Measurements from ENCODE around the gene AADACL4. TPM values are rescaled to one million over a fixed set of nuclear protein-coding genes. Genes with fewer than 3 reads are reported as not detected.

Gene AADACL4
- total RNA-seq, 1 experiment from 2014 or later = not detected

GRCh38 chr1:12640958-12641272, 3.0 kb upstream of the AADACL4 start:
- no peaks in the 10 kb centered on the region for H3K36me3 ChIP-seq (ENCODE audit: control insufficient read depth, insufficient read depth, low read length)
- BruUV-seq (replicated peaks) = no TSS peak
- intact Hi-C loops (cut with micrococcal nuclease; ENCODE audit: unreplicated experiment) = no loop called here
- H3K9me3 ChIP-seq (ENCODE audit: control insufficient read depth, insufficient read depth, low read depth, low read length) = peaks cover 10% of the 10 kb centered on the region; the same call in 1 of the 2 replicates
- no peaks in the 10 kb centered on the region for H3K4me1 ChIP-seq (ENCODE audit: control insufficient read depth, insufficient read depth, low read length)
- ChIA-PET CTCF (interaction anchor here (0.7 kb wide), 1 partner anchor 97 kb away, joined by 4 read pairs; no protein-coding TSS in a partner anchor), POLR2A (no interaction called here)
- no peaks in the 10 kb centered on the region for H3K27me3 ChIP-seq (ENCODE audit: control insufficient read depth, insufficient read depth, low read length)
- TF ChIP-seq REST (IDR thresholded peaks at IDR 0.05; ENCODE audit: insufficient read depth in 1 of 2, low read depth in 2 of 2, low read length in 1 of 2) (no peak), TCF7L2 (IDR thresholded peaks at IDR 0.05; ENCODE audit: low read depth, low read length) (no peak), POLR2AphosphoS5 (IDR thresholded peaks at IDR 0.05; ENCODE audit: low read depth, low read length) (no peak), CTCF (IDR thresholded peaks at IDR 0.05) (no peak), SIN3A (IDR thresholded peaks at IDR 0.05; ENCODE audit: borderline replicate concordance, insufficient read depth, low read depth, low read length) (no peak)
- no peak overlapping the region for H3K4me3 ChIP-seq (ENCODE audit: low read depth in 2 of 2, low read length in 2 of 2)
- ATAC-seq = no peak
- DNase-seq (ENCODE audit: low read depth, low spot score) = no peak
- no peak overlapping the region for H3K27ac ChIP-seq (ENCODE audit: low read length)
- in situ Hi-C loops (cut with HindIII; ENCODE audit: low pct_unique_long_range_greater_than_20kb, low sequenced_read_pairs) = no loop called here

GRCh38 chr1:12643079-12643478, 806 bp upstream of the AADACL4 start:
- no peaks in the 10 kb centered on the region for H3K36me3 ChIP-seq (ENCODE audit: control insufficient read depth, insufficient read depth, low read length)
- POLR2A ChIA-PET = no interaction called here
- no peak overlapping the region for H3K27ac ChIP-seq (ENCODE audit: low read length)
- no TSS peak for BruUV-seq (replicated peaks)
- H3K9me3 ChIP-seq (ENCODE audit: control insufficient read depth, insufficient read depth, low read depth, low read length) = peaks cover 10% of the 10 kb centered on the region; the same call in 1 of the 2 replicates
- intact Hi-C loops (cut with micrococcal nuclease; ENCODE audit: unreplicated experiment) (no loop called here), in situ Hi-C loops (cut with HindIII; ENCODE audit: low pct_unique_long_range_greater_than_20kb, low sequenced_read_pairs) (no loop called here)
- TF ChIP-seq POLR2AphosphoS5 (IDR thresholded peaks at IDR 0.05; ENCODE audit: low read depth, low read length) = no peak
- TF ChIP-seq CTCF (IDR thresholded peaks at IDR 0.05) = no peak
- TF ChIP-seq SIN3A (IDR thresholded peaks at IDR 0.05; ENCODE audit: borderline replicate concordance, insufficient read depth, low read depth, low read length) = no peak
- no peak for TF ChIP-seq TCF7L2 (IDR thresholded peaks at IDR 0.05; ENCODE audit: low read depth, low read length)
- no peak for TF ChIP-seq REST (IDR thresholded peaks at IDR 0.05; ENCODE audit: insufficient read depth in 1 of 2, low read depth in 2 of 2, low read length in 1 of 2)
- no peak for DNase-seq (ENCODE audit: low read depth, low spot score)
- no peak overlapping the region for H3K4me3 ChIP-seq (ENCODE audit: low read depth in 2 of 2, low read length in 2 of 2)
- no peak for ATAC-seq
- H3K4me1 ChIP-seq (ENCODE audit: control insufficient read depth, insufficient read depth, low read length) = no peaks in the 10 kb centered on the region
- CTCF ChIA-PET = no interaction called here
- no peaks in the 10 kb centered on the region for H3K27me3 ChIP-seq (ENCODE audit: control insufficient read depth, insufficient read depth, low read length)

Measured in Panc1 (cell line).